ENCODE measurements around the gene PAMR1.
"Not testable (repeated sequence)": the region's sequence is repeated elsewhere in the genome, so short reads cannot be mapped to it uniquely, and the experiment has no call there.

PAMR1 gene

GRCh38 chr11:35524780-35525179 lies 636 bp downstream of the PAMR1 start:
- no peaks in the 10 kb centered on the region for H4K20me1 ChIP-seq
- H3K4me1 ChIP-seq = no peaks in the 10 kb centered on the region
- peaks cover 12% of the 10 kb centered on the region; the same call in 1 of the 2 replicates for H3K9me3 ChIP-seq
- no peak overlapping the region for H3K9ac ChIP-seq
- no peaks in the 10 kb centered on the region for H3K36me3 ChIP-seq
- no peak overlapping the region for H3K27ac ChIP-seq
- H3K4me3 ChIP-seq = no peak overlapping the region
- no peak overlapping the region for H3K4me2 ChIP-seq
- TF ChIP-seq Cebpa-rat (IDR thresholded peaks at IDR 0.05) = no peak
- H3K27me3 ChIP-seq = peaks cover 31% of the 10 kb centered on the region

GRCh38 chr11:35523861-35524260 lies 1.6 kb downstream of the PAMR1 start:
- H3K4me1 ChIP-seq = no peaks in the 10 kb centered on the region
- no peak overlapping the region for H3K27ac ChIP-seq
- H3K4me2 ChIP-seq = no peak overlapping the region
- H3K4me3 ChIP-seq = no peak overlapping the region
- no peaks in the 10 kb centered on the region for H3K36me3 ChIP-seq
- H3K27me3 ChIP-seq = peaks cover 31% of the 10 kb centered on the region
- no peaks in the 10 kb centered on the region for H4K20me1 ChIP-seq
- TF ChIP-seq Cebpa-rat (IDR thresholded peaks at IDR 0.05) = no peak
- H3K9ac ChIP-seq = no peak overlapping the region
- peaks cover 12% of the 10 kb centered on the region; the same call in 1 of the 2 replicates for H3K9me3 ChIP-seq

DNA sequence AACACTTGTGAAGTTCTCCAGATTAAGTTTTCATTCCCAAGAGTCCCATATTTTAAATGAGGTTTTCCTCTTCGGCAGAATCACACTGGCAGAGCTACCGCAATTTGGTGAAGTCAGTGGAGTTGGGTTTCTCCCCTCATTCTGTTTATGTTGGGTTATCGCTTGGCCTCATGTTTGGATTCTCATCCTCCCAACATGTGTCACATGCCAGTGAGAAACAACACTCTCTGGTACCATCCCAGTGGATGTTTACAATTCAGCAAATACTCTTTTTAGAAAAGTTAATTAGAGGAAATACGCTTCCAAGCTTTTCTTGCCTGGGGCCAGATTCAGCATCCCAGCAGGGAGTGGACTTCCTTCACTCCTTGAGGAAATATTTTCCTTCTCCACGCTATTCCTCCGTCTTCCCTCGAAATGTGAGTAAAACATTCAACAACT lies 2.1 kb downstream of the PAMR1 start:
- no peaks in the 10 kb centered on the region for H3K4me1 ChIP-seq
- no peak overlapping the region for H3K9ac ChIP-seq
- no peak overlapping the region for H3K27ac ChIP-seq
- H3K27me3 ChIP-seq = peaks cover 31% of the 10 kb centered on the region
- H3K9me3 ChIP-seq = peaks cover 12% of the 10 kb centered on the region; the same call in 1 of the 2 replicates
- H3K4me3 ChIP-seq = no peak overlapping the region
- H3K4me2 ChIP-seq = no peak overlapping the region
- no peaks in the 10 kb centered on the region for H3K36me3 ChIP-seq
- TF ChIP-seq Cebpa-rat (IDR thresholded peaks at IDR 0.05) = no peak
- H4K20me1 ChIP-seq = no peaks in the 10 kb centered on the region

DNA sequence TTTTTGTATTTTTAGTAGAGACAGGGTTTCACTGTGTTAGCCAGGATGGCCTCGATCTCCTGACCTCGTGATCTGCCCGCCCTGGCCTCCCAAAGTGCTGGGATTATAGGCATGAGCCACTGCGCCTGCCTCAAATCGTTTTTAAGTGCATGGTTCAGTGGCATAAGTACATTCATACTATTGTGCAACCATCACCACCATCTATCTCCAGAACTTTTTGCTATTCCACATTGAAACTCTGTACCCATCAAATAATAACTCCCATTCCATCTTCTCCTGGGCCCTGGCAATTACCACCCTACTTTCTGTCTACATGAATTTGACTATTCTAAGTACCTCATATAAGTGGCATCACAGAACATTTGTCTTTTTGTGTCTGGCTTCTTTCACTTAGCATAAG lies 3.3 kb downstream of the PAMR1 start:
- H3K27ac ChIP-seq, H3K4me3 ChIP-seq, H3K9ac ChIP-seq, H3K4me2 ChIP-seq, H4K20me1 ChIP-seq, H3K4me1 ChIP-seq, H3K36me3 ChIP-seq: not testable (repeated sequence)
- Histone ChIP-seq H3K9me3 (peaks cover 12% of the 10 kb centered on the region; the same call in 1 of the 2 replicates), H3K27me3 (peaks cover 30% of the 10 kb centered on the region)

DNA sequence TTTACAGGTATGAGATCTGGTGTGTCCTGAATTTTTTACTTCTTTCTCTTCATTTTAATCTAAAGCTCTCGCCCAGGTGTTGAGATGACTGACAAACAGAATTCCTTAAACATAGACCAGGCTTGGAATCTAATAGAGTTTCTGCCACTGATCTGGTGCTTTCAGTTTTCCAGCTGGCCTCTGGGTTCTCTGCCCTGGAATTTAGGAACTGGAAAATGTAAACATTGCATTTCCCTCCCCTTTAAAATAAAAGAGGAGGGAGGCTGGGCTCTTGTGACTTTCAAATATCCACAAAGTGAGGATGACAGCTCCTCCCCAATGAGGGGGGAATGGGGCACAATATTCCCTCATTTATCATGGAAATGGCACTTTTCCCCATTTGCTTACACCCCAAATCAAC lies 5.0 kb downstream of the PAMR1 start:
- H3K27ac ChIP-seq = no peak overlapping the region
- H3K4me1 ChIP-seq = no peaks in the 10 kb centered on the region
- H3K9ac ChIP-seq = no peak overlapping the region
- no peaks in the 10 kb centered on the region for H3K36me3 ChIP-seq
- H3K4me2 ChIP-seq = no peak overlapping the region
- no peak overlapping the region for H3K4me3 ChIP-seq
- H3K9me3 ChIP-seq = 0 out of 2 replicates have a peak, but pooled peaks cover 6% of the 10 kb centered on the region
- no peaks in the 10 kb centered on the region for H4K20me1 ChIP-seq
- peaks cover 13% of the 10 kb centered on the region for H3K27me3 ChIP-seq
- no peak for TF ChIP-seq Cebpa-rat (IDR thresholded peaks at IDR 0.05)

- no peak for TF ChIP-seq Cebpa-rat (IDR thresholded peaks at IDR 0.05)
- no peaks in the 10 kb centered on the region for H4K20me1 ChIP-seq
Observed at GRCh38 chr11:35518766-35519165, 6.7 kb downstream of the PAMR1 start.

GRCh38 chr11:35517481-35517880 lies 7.9 kb downstream of the PAMR1 start:
- no peaks in the 10 kb centered on the region for H3K36me3 ChIP-seq
- no peak for TF ChIP-seq Cebpa-rat (IDR thresholded peaks at IDR 0.05)
- no peak overlapping the region for H3K4me3 ChIP-seq
- no peaks in the 10 kb centered on the region for H3K9me3 ChIP-seq
- H3K4me1 ChIP-seq = no peaks in the 10 kb centered on the region
- no peaks in the 10 kb centered on the region for H3K27me3 ChIP-seq
- H3K27ac ChIP-seq = no peak overlapping the region
- no peak overlapping the region for H3K9ac ChIP-seq
- no peaks in the 10 kb centered on the region for H4K20me1 ChIP-seq
- no peak overlapping the region for H3K4me2 ChIP-seq

More at GRCh38 chr11:35518766-35519165, 6.7 kb downstream of the PAMR1 start:
- H3K9ac ChIP-seq = no peak overlapping the region
- no peak overlapping the region for H3K4me2 ChIP-seq
- no peaks in the 10 kb centered on the region for H3K9me3 ChIP-seq
- H3K4me1 ChIP-seq = no peaks in the 10 kb centered on the region
- no peaks in the 10 kb centered on the region for H3K27me3 ChIP-seq
- H3K36me3 ChIP-seq = no peaks in the 10 kb centered on the region
- H3K4me3 ChIP-seq = no peak overlapping the region
- H3K27ac ChIP-seq = no peak overlapping the region

DNA sequence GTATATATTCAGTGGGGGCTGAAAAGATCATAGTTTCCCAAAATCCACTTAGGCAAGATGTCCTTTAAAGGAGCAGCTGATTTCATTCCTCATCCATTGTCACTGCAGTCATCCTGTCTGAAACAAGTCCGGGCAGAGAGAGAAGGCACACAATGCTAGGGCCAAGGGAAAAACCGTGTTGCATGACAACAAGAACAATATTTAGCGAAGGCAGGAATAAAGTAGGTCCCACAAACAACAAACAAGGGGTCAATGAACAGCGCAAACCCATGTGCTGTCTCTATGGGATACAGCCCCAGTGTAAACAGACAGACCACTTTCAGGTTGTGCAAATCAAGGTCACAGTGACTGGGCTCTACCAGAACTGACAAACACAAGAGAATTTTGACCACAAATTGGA lies 9.0 kb downstream of the PAMR1 start:
- Histone ChIP-seq H3K36me3 (no peaks in the 10 kb centered on the region), H3K4me3 (no peak overlapping the region), H3K27ac (no peak overlapping the region), H3K27me3 (no peaks in the 10 kb centered on the region), H4K20me1 (no peaks in the 10 kb centered on the region), H3K9me3 (no peaks in the 10 kb centered on the region), H3K9ac (no peak overlapping the region), H3K4me1 (no peaks in the 10 kb centered on the region), H3K4me2 (no peak overlapping the region)
- TF ChIP-seq Cebpa-rat (IDR thresholded peaks at IDR 0.05) = no peak

GRCh38 chr11:35515224-35515623 lies 10.2 kb downstream of the PAMR1 start:
- no peaks in the 10 kb centered on the region for H3K9me3 ChIP-seq

GRCh38 chr11:35514481-35514880 lies 10.9 kb downstream of the PAMR1 start:
- H3K4me2 ChIP-seq = no peak overlapping the region
- no peak overlapping the region for H3K4me3 ChIP-seq
- H3K27me3 ChIP-seq = no peaks in the 10 kb centered on the region
- no peaks in the 10 kb centered on the region for H4K20me1 ChIP-seq
- H3K27ac ChIP-seq = no peak overlapping the region
- no peaks in the 10 kb centered on the region for H3K36me3 ChIP-seq
- no peak overlapping the region for H3K9ac ChIP-seq
- H3K4me1 ChIP-seq = no peaks in the 10 kb centered on the region
- TF ChIP-seq Cebpa-rat (IDR thresholded peaks at IDR 0.05) = no peak
- H3K9me3 ChIP-seq = no peaks in the 10 kb centered on the region

More at GRCh38 chr11:35515224-35515623, 10.2 kb downstream of the PAMR1 start:
- H4K20me1 ChIP-seq = no peaks in the 10 kb centered on the region
- no peaks in the 10 kb centered on the region for H3K36me3 ChIP-seq
- H3K9ac ChIP-seq = no peak overlapping the region
- no peak for TF ChIP-seq Cebpa-rat (IDR thresholded peaks at IDR 0.05)
- no peak overlapping the region for H3K4me3 ChIP-seq
- no peak overlapping the region for H3K27ac ChIP-seq
- no peaks in the 10 kb centered on the region for H3K27me3 ChIP-seq
- no peaks in the 10 kb centered on the region for H3K4me1 ChIP-seq
- H3K4me2 ChIP-seq = no peak overlapping the region

DNA sequence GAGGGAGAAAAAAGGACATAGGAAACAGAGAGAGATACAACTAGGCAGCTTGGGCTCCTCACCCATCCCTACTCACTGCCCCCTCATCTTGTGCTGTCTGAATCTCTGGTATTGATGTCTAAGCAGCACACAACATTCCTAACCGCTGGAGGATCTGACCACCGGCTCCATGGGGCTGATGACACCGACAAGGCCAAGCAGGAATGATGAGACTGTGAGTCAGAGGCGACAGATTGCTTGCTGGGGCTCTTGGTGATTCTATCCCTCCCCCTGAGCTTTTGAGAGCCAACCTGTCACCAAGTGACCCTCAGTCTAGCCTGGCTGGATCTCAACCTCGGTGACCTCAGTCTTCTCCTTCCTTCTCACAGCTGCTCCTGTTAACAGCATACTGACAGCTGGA lies 13.8 kb downstream of the PAMR1 start:
- Histone ChIP-seq H3K27ac (no peak overlapping the region), H3K4me2 (no peak overlapping the region), H3K4me1 (no peaks in the 10 kb centered on the region), H3K27me3 (no peaks in the 10 kb centered on the region), H4K20me1 (no peaks in the 10 kb centered on the region), H3K4me3 (no peak overlapping the region), H3K9ac (no peak overlapping the region), H3K36me3 (no peaks in the 10 kb centered on the region), H3K9me3 (peaks cover 24% of the 10 kb centered on the region)
- TF ChIP-seq Cebpa-rat (IDR thresholded peaks at IDR 0.05) = no peak

Data from BLaER1 (cell line).